Prostate gland (tissue), 2 donors: ENCODE results near the gene CFAP61.

Source experiments
- CTCF ChIP-seq, 4 experiments: fragments of 200-600 bp in 2 of 4; fragments of 450-650 bp in 2 of 4; sonication (generic) in 2 of 4; IDR thresholded peaks; 1 replicate in 3 of 4; 2 replicates in 1 of 4; pipeline ENCODE4 v1.5.1; 2016 to 2019; ENCODE audit warnings: antibody characterized with exemption in 4 of 4, mild to moderate bottlenecking in 2 of 4, moderate library complexity in 2 of 4
- POLR2A ChIP-seq: fragments of 450-650 bp; IDR thresholded peaks from one replicate; pipeline ENCODE4 v1.6.1; 2016; ENCODE audit warnings: antibody characterized with exemption, mild to moderate bottlenecking

- no peak for TF ChIP-seq CTCF (IDR thresholded peaks at IDR 0.05)
- TF ChIP-seq POLR2A: no peak
These were observed 14.4 kb upstream of the CFAP61 start for GRCh38 chr20:20037960-20038359.
